ENCODE results near the gene IL17B. TPM values are rescaled to one million over a fixed set of nuclear protein-coding genes. Genes with fewer than 3 reads are reported as not detected.

Gene IL17B
- total RNA-seq, 1 donor from 2014 or later: not detected

DNA sequence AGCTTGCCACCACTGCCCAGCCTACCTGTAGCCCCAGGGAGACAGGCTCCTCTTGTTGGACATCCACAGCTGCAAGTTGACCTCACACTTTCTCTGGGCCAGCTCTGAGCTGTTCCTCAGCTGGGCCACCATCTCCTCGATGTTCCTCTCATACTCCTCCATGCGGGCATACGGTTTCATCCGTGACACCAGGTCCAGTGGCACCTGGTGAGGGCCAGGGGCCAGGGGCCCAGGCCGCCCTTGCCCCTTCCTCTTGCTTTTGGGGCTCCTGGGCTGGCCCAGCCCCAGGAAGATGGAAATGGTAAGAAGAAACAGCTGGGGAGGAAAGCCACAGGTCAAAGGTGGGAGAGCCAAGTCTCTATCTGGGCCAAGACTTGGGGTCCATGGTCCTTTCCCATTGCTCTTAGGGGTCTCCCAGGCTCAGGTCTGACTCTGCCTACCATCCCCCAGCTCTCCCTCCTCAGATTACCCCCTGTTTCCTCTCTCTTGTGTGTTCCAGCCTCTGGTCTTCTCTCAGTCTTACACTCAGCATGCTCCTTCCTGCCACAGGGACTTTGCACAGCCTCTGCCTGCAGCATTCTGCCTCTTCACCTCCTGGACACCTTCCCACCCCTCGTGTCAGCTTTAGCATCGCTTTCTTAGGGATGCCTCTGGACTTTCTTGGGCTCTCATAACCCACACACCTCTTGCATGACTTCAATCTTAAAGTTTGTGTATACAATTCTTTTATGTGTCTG lies 2.2 kb downstream of the IL17B start:
- Histone ChIP-seq H3K4me3 (no peak overlapping the region), H3K9me3 (replicated peaks) (no peaks in the 10 kb centered on the region), H3K27me3 (ENCODE audit: low read depth) (no peaks in the 10 kb centered on the region), H3K4me1 (peaks cover 20% of the 10 kb centered on the region), H3K36me3 (no peaks in the 10 kb centered on the region), H3K27ac (replicated peaks) (no peak overlapping the region)
- TF ChIP-seq, protein P1, sequence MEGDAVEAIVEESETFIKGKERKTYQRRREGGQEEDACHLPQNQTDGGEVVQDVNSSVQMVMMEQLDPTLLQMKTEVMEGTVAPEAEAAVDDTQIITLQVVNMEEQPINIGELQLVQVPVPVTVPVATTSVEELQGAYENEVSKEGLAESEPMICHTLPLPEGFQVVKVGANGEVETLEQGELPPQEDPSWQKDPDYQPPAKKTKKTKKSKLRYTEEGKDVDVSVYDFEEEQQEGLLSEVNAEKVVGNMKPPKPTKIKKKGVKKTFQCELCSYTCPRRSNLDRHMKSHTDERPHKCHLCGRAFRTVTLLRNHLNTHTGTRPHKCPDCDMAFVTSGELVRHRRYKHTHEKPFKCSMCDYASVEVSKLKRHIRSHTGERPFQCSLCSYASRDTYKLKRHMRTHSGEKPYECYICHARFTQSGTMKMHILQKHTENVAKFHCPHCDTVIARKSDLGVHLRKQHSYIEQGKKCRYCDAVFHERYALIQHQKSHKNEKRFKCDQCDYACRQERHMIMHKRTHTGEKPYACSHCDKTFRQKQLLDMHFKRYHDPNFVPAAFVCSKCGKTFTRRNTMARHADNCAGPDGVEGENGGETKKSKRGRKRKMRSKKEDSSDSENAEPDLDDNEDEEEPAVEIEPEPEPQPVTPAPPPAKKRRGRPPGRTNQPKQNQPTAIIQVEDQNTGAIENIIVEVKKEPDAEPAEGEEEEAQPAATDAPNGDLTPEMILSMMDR (IDR thresholded peaks at IDR 0.05; ENCODE audit: borderline replicate concordance): no peak
- intact Hi-C loops (cut with micrococcal nuclease): no loop called here
- DNase-seq: no peak

DNA sequence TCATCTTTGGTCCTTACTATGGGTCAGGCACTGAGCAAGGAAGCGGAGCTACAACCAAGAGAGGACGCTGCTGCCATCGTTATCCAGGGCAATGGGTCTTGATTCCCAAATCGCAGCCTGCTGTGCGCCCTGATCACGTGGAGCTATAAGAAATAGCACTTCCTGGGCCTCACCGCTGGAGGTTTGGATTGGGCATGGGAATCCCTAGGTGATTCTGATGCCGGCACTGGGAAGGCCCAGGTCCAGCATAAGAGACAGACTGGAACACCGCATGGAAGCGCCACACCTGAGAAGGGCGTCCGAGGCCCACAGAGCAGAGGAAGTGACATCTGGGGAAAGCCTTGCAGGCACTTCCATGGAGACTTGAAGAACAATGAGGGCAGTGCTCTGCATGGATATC lies 3.0 kb downstream of the IL17B start:
- DNase-seq: no peak
- Histone ChIP-seq H3K4me1 (peaks cover 19% of the 10 kb centered on the region), H3K36me3 (no peaks in the 10 kb centered on the region), H3K27ac (replicated peaks) (no peak overlapping the region), H3K4me3 (no peak overlapping the region), H3K9me3 (replicated peaks) (no peaks in the 10 kb centered on the region), H3K27me3 (ENCODE audit: low read depth) (no peaks in the 10 kb centered on the region)
- intact Hi-C loops (cut with micrococcal nuclease): no loop called here
- TF ChIP-seq, protein P1 (IDR thresholded peaks at IDR 0.05; ENCODE audit: borderline replicate concordance): no peak

DNA sequence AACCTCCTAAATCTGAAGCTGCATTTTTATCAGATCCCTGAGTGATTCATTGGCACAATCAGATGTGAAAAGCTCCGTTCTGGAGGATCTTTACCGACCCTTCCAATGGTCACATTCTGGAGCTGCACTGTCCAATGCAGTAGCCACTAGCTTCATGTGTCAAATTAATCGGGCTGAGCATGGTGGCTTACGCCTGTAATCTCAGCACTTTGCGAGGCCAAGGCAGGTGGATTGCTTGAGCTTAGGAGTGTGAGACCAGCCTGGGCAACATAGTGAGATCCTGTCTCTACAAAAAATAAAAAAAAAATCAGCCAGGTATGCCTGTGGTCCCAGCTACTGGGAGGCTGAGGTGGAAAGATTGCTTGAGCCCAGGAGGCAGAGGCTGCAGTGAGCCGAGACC lies 3.7 kb downstream of the IL17B start:
- Histone ChIP-seq H3K4me1 (peaks cover 19% of the 10 kb centered on the region), H3K4me3 (no peak overlapping the region), H3K36me3 (no peaks in the 10 kb centered on the region), H3K9me3 (replicated peaks) (no peaks in the 10 kb centered on the region), H3K27ac (replicated peaks) (no peak overlapping the region), H3K27me3 (ENCODE audit: low read depth) (no peaks in the 10 kb centered on the region)
- DNase-seq: no peak
- TF ChIP-seq, protein P1 (IDR thresholded peaks at IDR 0.05; ENCODE audit: borderline replicate concordance): no peak
- intact Hi-C loops (cut with micrococcal nuclease): no loop called here

DNA sequence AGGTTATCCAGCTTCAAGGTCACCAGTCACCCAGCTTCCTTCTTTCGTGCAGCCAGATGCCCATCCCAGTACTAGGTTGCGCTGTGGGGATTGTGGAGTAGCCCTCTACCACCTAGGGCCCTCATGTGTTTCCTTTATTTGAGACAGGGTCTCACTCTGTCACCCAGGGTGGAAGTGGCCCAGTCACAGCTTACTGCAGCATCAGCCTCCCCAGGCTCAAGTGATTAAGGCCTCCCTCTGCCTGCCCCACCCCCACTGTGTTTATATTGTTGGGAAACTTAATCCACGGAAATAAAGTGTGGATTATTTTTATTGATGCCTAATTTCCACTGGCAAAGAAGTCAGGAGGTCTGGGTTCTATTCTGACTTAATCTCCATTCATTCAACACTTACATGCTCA lies 4.3 kb downstream of the IL17B start:
- no peaks in the 10 kb centered on the region for H3K27me3 ChIP-seq (ENCODE audit: low read depth)
- no peak overlapping the region for H3K4me3 ChIP-seq
- H3K27ac ChIP-seq (replicated peaks): no peak overlapping the region
- no peak for DNase-seq
- TF ChIP-seq, protein P1 (IDR thresholded peaks at IDR 0.05; ENCODE audit: borderline replicate concordance): no peak
- no peaks in the 10 kb centered on the region for H3K9me3 ChIP-seq (replicated peaks)
- peaks cover 20% of the 10 kb centered on the region for H3K4me1 ChIP-seq
- intact Hi-C loops (cut with micrococcal nuclease): no loop called here
- no peaks in the 10 kb centered on the region for H3K36me3 ChIP-seq

DNA sequence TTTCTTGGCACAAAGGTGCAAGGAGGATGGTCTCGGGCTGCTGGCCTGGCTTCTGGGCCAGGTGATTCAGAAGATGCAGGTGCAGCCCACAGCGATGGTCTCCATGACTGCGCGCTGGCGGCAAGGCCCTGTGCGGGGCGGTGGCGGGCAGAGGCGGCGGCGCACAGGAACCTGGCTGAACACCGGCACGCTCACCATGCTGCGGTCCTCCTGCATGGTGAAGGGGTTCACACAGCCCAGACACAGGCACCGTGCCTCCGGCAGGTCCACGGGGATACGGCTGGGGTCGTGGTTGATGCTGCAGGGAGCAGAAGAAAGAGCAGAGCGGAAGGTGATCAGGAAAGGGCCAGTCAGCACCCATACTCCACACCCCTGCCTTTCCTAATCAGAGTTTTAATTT lies 4.8 kb downstream of the IL17B start:
- Histone ChIP-seq H3K9me3 (replicated peaks) (no peaks in the 10 kb centered on the region), H3K27me3 (ENCODE audit: low read depth) (no peaks in the 10 kb centered on the region), H3K27ac (replicated peaks) (no peak overlapping the region), H3K4me1 (peaks cover 20% of the 10 kb centered on the region), H3K36me3 (no peaks in the 10 kb centered on the region), H3K4me3 (no peak overlapping the region)
- no peak for DNase-seq
- TF ChIP-seq, protein P1 (IDR thresholded peaks at IDR 0.05; ENCODE audit: borderline replicate concordance): no peak
- intact Hi-C loops (cut with micrococcal nuclease): no loop called here

Measured in left ventricle myocardium inferior (tissue), 1 donor.